ENCODE data around the gene DUOX1. TPM values are rescaled to one million over a fixed set of nuclear protein-coding genes. Genes with fewer than 3 reads are reported as not detected.

The DUOX1 gene
- total RNA-seq, 1 donor from 2014 or later: not detected

GRCh38 chr15:45149060-45149459, 19.3 kb downstream of the DUOX1 start:
- no peak for DNase-seq (ENCODE audit: low read depth, low spot score)
- Mint-ChIP-seq H3K36me3 (ENCODE audit: low read depth) (no peaks in the 10 kb centered on the region), H3K9me3 (no peaks in the 10 kb centered on the region), H3K4me1 (no peaks in the 10 kb centered on the region), H3K27me3 (ENCODE audit: low read depth) (peaks cover 7% of the 10 kb centered on the region), H3K4me3 (no peak overlapping the region), H3K27ac (ENCODE audit: unreplicated experiment) (no peak overlapping the region)
- TF ChIP-seq CTCF (conservative IDR thresholded peaks at IDR 0.05): no peak

GRCh38 chr15:45150481-45150880, 20.7 kb downstream of the DUOX1 start:
- H3K9me3 Mint-ChIP-seq: no peaks in the 10 kb centered on the region
- TF ChIP-seq CTCF (conservative IDR thresholded peaks at IDR 0.05): no peak
- DNase-seq (ENCODE audit: low read depth, low spot score): no peak
- no peaks in the 10 kb centered on the region for H3K27me3 Mint-ChIP-seq (ENCODE audit: low read depth)
- no peak overlapping the region for H3K27ac Mint-ChIP-seq (ENCODE audit: unreplicated experiment)
- no peak overlapping the region for H3K4me3 Mint-ChIP-seq
- no peaks in the 10 kb centered on the region for H3K36me3 Mint-ChIP-seq (ENCODE audit: low read depth)
- no peaks in the 10 kb centered on the region for H3K4me1 Mint-ChIP-seq

GRCh38 chr15:45150997-45151396, 21.2 kb downstream of the DUOX1 start:
- Mint-ChIP-seq H3K4me3 (no peak overlapping the region), H3K4me1 (no peaks in the 10 kb centered on the region), H3K27me3 (ENCODE audit: low read depth) (no peaks in the 10 kb centered on the region), H3K9me3 (no peaks in the 10 kb centered on the region), H3K36me3 (ENCODE audit: low read depth) (no peaks in the 10 kb centered on the region), H3K27ac (ENCODE audit: unreplicated experiment) (no peak overlapping the region)
- no peak for TF ChIP-seq CTCF (conservative IDR thresholded peaks at IDR 0.05)
- DNase-seq (ENCODE audit: low read depth, low spot score): no peak

- Mint-ChIP-seq H3K4me1 (peaks cover 6% of the 10 kb centered on the region), H3K9me3 (no peaks in the 10 kb centered on the region), H3K27ac (ENCODE audit: unreplicated experiment) (no peak overlapping the region), H3K4me3 (no peak overlapping the region), H3K36me3 (ENCODE audit: low read depth) (peaks cover 3% of the 10 kb centered on the region), H3K27me3 (ENCODE audit: low read depth) (peaks cover 2% of the 10 kb centered on the region)
- no peak for DNase-seq (ENCODE audit: low read depth, low spot score)
- TF ChIP-seq CTCF (conservative IDR thresholded peaks at IDR 0.05): no peak
Observed at GRCh38 chr15:45151998-45152828, 22.4 kb downstream of the DUOX1 start.

- no peak for TF ChIP-seq CTCF (conservative IDR thresholded peaks at IDR 0.05)
- H3K27me3 Mint-ChIP-seq (ENCODE audit: low read depth): peaks cover 5% of the 10 kb centered on the region
- DNase-seq (ENCODE audit: low read depth, low spot score): no peak
- H3K9me3 Mint-ChIP-seq: no peaks in the 10 kb centered on the region
- H3K4me1 Mint-ChIP-seq: peaks cover 23% of the 10 kb centered on the region
- H3K4me3 Mint-ChIP-seq: no peak overlapping the region
- H3K27ac Mint-ChIP-seq (ENCODE audit: unreplicated experiment): no peak overlapping the region
- H3K36me3 Mint-ChIP-seq (ENCODE audit: low read depth): peaks cover 3% of the 10 kb centered on the region
Observed at GRCh38 chr15:45155739-45156138, 25.9 kb downstream of the DUOX1 start.
